Dedifferentiated amniotic fluid mesenchymal stem cell (primary cell): ENCODE results near the gene FAM184B.
A peak's percentile ranks its signal among the peaks of the same experiment; 100 is the strongest.

Experiments used
- DNase-seq: peaks from one replicate; pipeline ENCODE4 v3.0.0-alpha.2; 2016; ENCODE audit errors: extremely low spot score

FAM184B gene

DNA sequence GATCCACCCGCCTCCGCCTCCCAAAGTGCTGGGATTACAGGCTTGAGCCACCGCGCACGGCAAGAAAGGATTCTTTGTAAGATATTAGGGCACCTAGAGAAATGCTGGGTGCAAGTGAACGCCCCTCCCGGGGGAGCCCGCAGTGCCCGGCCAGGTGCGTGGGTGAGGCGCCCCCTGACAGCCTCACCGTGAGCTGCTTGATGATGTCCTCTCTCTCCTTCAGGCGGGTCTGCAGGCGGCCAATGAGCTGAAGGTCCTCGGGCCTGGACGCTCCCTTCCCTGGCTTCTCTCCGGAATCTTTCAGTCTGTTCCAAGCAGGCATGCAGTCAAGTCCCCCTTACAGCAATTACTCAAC lies 145.1 kb downstream of the FAM184B start:
- no peak for DNase-seq

DNA sequence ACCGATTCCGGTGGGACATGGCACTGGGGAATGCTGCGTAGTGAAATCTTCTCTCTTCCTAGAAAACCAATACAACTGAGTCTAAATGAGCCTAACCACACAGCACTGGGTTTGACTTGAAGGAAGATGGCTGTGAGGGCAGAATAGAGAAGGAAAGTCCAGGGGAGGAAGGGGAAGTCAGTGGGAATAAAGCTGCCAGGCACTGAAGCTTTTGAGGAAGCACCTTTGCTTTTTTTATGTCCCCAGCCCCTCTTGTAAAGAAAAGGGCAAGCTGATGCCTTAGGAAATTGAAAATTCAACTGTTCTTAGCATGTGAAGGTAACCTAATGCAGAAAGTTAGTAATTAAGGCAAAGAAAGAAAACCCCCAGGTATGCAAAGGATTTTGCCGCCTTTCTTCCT lies 146.4 kb downstream of the FAM184B start:
- no peak for DNase-seq

DNA sequence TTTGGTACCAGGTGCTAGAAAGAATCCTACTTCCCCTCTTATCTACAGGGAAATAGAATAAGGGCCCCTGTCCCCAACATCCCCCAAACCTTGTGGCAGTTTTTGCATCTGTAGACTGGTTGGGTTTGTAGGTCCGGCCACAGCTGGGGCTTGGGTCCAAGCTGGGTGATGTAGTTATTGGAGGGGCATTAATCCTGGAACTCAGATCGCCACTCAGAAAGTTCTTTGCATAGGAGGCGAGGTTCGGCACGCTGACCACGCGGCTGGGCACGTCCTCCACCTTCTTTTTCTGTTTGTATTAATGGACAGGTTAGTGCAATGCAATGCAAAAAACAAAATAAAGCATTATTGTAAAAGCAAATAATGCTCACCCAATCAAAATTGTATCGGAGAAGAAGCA lies 147.8 kb downstream of the FAM184B start:
- DNase-seq: no peak

GRCh38 chr4:17630228-17630627 lies 151.2 kb downstream of the FAM184B start:
- DNase-seq: no peak

DNA sequence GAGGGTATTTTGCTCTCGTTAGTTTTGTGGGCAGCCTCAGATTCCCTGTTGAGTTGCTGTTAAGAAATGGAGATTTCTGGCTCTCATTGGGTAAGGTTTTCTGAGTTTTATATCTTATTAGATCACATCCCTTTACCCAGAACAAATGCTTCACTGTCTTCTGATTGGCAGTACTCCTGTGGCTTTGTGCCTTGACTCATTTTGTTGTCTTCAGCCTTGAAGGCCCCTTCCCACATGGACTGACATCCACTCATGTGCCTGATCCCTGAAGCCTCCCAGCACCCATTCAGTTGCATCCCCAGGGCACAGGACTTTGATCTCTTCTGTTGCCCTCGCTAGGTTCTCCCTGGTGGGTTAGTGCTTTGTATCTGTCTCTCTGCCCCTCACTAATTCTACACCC lies 156.6 kb downstream of the FAM184B start:
- DNase-seq: no peak

DNA sequence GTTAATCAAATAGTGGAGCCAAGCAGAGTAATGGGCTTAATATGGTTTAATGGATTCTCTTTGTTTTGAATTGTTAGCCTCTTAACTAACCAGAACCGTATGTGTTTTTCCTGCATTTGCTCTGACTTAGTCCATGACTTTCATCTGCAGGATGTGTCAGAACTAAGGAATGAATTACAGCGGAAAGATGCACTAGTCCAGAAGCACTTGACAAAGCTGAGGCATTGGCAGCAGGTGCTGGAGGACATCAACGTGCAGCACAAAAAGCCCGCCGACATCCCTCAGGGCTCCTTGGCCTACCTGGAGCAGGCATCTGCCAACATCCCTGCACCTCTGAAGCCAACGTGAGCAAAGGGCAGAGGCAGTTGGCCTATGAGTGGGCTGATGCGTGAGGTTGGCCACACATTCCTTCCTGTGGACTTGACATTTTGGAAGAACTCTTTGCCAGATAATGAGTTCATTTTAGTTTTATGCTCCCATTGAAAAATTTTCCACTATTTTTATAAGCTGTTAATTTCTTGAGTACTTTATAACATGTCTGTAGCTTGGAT lies 157.9 kb downstream of the FAM184B start:
- DNase-seq: no peak

DNA sequence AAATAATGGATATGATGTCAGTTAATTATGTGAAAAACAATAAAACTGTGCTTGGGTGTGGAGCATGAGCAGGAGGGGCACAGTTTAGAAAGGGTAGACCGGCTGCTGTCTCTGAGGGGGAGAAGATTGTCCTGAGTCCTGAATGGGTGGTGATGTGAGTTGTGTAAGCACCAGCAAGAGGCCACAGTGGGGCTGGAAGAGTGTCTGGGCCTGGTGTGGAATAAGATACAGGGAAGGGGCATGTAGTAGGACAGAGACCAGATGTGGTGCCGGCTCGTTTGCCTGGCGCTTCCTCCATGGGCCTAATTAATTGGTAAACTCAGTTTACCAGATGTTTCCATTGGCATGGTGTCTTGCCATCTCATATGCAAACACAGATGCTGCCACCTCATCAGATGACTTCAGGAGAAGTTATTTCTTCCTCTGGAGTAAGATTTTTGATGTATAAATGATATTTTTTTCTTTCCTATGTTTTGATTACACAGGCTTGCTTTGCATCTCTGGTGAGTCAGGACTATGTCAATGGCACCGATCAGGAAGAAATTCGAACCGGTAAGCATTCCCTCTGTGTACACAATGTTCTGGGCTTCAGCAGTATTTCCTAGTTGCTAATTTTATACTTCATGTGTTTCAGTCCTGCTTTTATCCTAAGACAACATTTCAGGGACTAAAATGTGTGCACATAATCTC lies 161.9 kb downstream of the FAM184B start:
- no peak for DNase-seq

- no peak for DNase-seq
These were observed 162.5 kb downstream of the FAM184B start for GRCh38 chr4:17618926-17619325.

DNA sequence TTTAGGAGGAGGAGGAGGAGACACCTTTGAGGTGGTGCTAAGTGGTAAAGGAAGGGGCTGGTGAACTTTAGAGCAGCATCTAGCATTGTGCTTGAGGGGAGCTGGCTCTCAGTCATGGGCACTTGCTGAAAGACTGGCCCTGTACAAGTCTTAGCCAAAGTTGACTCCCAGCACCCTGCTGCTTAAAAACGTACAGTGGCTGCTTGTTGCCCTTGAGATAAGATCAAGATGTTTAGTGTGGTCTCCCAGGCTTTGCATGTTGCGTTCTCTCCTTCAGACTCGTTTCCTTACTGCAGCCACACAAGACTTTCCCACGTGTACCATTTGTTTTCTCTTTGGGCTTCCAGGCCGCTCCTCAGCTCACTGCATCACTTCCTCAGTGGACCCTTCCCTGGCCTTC lies 165.1 kb downstream of the FAM184B start:
- no peak for DNase-seq

GRCh38 chr4:17614416-17615299 lies 166.8 kb downstream of the FAM184B start, which contains the start of gene MED28:
MED28 (plus strand) TSS chr4:17614641; CDS start chr4:17614655, 14 bp downstream.
- DNase-seq: peak; percentile 97

DNA sequence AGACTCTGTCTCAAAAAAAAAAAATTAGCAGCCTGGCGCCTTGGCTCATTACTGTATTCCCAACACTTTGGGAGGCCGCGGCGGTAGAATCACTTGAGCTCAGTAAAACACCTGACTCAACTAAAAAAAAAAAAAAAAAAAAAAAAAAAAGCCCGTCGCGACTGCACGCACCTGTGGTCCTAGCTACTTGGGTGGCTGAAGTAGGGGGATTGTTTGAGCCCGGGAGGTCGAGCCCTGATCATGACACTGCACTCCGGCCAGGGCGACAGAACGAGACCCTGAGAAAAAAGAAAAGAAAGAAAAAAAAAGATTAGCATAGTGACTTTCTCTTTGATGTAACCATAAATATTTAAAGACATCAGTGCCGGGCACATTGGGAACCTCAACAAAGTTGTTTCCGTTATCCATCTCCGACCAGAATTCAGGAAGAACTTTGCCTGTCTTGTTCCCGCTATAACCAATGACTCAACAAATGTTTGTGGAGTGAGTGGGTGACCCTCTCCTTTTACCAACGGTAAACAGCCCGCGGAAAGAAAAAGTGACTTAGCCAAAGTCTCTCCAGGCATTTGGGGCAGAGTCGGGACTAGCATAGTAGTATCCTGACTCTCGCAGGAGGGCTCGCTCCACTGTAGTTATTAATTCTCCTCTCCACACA lies 167.5 kb downstream of the FAM184B start:
- DNase-seq: peak; percentile 75

GRCh38 chr4:17605236-17605635 lies 176.2 kb downstream of the FAM184B start:
- no peak for DNase-seq

GRCh38 chr4:17599826-17600225 lies 181.6 kb downstream of the FAM184B start:
- DNase-seq: no peak

DNA sequence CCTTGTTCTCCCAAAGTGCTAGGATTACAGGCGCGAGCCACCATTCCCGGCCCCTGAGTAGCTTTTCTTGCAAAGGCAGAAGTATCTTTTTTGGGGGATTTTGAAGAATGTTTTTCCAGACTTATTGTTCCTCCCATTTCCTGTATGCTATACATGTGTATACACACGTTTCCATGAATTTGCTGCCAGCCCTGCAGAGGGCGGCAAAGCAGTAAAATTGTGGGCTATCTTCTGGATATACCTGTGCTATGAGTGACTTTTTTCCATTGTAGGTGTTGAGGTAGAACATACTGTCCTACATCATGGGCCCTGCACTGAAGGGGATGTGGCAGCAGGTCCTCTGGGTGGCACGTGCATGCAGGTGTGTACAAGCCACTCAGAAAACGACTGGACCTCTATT lies 183.9 kb downstream of the FAM184B start:
- DNase-seq: no peak

DNA sequence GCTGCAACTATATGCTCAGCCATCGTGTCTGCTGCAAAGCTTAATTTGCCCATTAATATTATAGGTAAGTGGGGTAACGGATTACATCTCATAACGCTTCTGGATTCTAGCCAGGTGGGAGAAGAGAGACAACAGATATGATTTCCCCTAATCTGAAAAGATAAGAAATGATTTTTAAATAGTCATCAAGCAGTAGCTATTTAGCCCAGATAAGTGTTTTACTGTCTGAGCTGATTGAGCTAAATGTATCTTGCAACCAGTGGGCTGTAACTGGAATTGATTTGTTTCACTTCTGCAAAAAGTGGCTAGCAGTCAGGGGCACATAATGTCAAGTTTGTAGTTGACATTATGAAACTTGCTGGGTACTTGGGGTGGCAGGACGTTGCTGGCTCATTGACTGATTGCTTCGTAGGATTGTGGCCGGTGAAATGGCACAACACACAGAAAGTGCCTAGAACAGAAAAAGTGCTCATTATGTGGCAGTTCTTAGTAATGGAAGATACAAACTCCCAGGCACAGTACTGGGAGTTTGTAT lies 185.9 kb downstream of the FAM184B start:
- DNase-seq: no peak

DNA sequence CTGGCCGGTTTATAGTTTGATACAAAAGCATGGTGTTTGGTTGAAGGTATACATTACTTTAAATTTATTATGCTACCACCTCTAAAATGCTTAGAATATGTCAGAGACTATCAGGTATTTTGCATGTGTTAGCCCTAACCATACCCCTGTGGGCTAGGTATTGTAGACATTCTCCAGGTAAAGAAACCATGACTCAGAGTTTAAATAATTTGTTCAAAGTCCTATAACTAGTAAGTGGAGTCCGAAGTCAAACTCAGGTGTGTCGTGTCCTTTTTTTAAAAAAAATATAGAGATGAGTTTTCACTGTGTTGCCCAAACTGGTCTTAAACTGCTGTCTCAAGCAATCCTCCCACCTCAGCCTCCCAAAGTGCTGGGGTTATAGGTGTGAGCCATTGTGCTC lies 192.1 kb downstream of the FAM184B start:
- no peak for DNase-seq

GRCh38 chr4:17587094-17587822 lies 194.2 kb downstream of the FAM184B start:
- no peak for DNase-seq

DNA sequence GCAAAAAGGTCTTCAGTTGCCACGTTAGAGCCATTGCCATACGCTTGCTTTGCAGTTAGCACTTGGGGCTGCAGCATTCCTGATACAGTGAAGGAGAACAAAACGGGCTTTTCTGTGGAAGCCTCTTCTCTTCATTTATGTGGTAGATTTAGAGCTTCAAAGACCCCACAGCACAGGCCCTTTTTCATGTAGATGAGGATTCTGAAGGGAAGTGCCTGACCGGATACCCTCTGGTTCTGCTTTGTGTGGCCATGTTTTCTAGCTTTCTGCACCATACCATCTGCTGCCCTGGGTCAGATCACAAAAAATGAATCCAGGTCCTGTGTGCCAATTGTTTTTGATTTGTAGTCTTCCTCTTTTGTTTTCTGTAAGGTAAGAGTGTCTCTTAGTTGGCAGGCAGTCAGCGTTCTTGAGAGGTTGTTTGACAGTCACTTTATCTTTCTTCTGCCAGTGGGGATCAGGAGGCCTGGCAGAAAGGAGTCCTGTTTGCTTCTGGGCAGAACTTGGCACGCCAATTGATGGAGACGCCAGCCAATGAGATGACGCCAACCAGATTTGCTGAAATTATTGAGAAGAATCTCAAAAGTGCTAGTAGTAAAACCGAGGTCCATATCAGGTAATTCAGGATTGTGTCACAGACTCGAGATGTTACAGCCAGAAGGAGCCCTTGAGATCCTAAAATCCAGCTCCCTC lies 196.8 kb downstream of the FAM184B start:
- DNase-seq: no peak

DNA sequence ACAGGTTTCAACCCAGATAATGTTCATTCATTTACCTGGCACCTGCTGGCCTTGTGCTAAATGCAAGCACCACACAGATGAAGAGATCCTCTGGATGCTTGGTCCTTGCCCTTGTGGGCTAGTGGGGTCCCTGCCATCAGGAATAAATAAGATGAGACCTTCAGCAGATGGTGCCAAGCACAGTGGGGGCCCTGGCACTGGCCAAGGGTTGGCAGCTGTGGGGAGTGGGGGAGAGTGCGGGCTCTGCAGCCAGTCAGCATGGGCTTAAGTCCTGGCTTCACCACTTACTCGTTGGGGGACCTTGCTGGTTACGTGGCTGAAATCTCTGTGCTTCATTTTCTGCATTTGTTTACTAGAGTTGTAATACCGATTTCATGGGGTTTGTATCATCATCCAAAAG lies 197.5 kb downstream of the FAM184B start:
- DNase-seq: no peak

- DNase-seq: no peak
These were observed 198.1 kb downstream of the FAM184B start for GRCh38 chr4:17583276-17583675.

- no peak for DNase-seq
These were observed 200.5 kb downstream of the FAM184B start for GRCh38 chr4:17580969-17581368.
